Sigmoid colon (tissue), 4 donors: ENCODE measurements around the gene AKAP17A.

ENCODE experiments used
- EP300 ChIP-seq, 4 donors: sonication (generic); formaldehyde crosslinking; IDR thresholded peaks; one replicate each; pipeline ENCODE4 v1.6.1; 2017; ENCODE audit warnings: antibody characterized with exemption in 4 of 4
- POLR2A ChIP-seq, 2 donors: fragments of 450-650 bp; IDR thresholded peaks; one replicate each; pipeline ENCODE4 v1.6.1; 2016; ENCODE audit warnings: antibody characterized with exemption in 2 of 2, mild to moderate bottlenecking in 2 of 2, moderate library complexity in 2 of 2
- POLR2AphosphoS5 ChIP-seq, 4 donors: sonication (generic); formaldehyde crosslinking; IDR thresholded peaks; one replicate each; pipeline ENCODE4 v1.6.1; 2017; ENCODE audit warnings: antibody characterized with exemption in 4 of 4
- TF ChIP-seq, protein P1 (sequence below), 4 experiments: fragments of 450-650 bp in 3 of 4; fragments of 200-600 bp in 1 of 4; IDR thresholded peaks; one replicate each; pipeline ENCODE4 v1.5.1; 2016 to 2019; ENCODE audit warnings: antibody characterized with exemption in 4 of 4, mild to moderate bottlenecking in 3 of 4, moderate library complexity in 2 of 4

DNA sequence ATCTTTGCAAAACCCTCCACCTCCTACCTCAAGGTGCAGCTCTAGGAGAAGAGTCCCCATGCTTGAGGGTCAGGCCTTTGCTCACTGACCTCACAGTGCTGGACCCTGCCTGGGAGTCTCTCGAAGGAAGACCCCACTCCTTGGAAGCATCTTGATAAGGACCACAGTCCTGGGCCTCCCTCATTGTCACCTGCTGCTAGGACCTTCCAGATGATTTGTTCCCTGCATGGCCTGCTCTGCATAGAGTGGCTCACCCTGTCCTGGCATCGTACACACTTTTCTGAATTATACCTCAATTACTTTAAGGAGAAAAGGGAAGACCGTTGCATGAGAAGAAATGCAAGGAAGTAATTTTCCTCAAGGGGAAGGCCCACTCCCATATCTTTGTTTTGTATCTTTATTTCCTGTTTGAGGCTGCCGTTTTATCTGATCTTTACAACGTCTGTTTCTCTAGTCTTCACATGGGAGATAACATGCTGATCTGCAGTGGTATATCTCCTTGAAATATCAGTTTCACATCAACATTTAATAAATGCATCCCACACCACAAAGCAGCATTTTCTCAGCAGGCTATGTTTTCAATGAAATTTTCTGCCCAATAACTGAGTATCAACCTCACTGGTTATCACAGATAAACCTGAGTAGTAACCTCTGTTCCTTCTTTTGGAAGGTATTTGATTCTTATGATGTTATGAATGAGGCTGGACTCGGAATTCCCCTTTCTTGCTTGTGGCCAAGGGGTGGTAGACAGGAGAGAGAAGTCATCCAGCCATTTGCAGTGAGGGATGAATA lies 15.0 kb upstream of the AKAP17A start:
- TF ChIP-seq, protein P1, sequence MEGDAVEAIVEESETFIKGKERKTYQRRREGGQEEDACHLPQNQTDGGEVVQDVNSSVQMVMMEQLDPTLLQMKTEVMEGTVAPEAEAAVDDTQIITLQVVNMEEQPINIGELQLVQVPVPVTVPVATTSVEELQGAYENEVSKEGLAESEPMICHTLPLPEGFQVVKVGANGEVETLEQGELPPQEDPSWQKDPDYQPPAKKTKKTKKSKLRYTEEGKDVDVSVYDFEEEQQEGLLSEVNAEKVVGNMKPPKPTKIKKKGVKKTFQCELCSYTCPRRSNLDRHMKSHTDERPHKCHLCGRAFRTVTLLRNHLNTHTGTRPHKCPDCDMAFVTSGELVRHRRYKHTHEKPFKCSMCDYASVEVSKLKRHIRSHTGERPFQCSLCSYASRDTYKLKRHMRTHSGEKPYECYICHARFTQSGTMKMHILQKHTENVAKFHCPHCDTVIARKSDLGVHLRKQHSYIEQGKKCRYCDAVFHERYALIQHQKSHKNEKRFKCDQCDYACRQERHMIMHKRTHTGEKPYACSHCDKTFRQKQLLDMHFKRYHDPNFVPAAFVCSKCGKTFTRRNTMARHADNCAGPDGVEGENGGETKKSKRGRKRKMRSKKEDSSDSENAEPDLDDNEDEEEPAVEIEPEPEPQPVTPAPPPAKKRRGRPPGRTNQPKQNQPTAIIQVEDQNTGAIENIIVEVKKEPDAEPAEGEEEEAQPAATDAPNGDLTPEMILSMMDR (IDR thresholded peaks at IDR 0.05) = no peak
- TF ChIP-seq POLR2AphosphoS5 (IDR thresholded peaks at IDR 0.05) (no peak), POLR2A (IDR thresholded peaks at IDR 0.05) (no peak), EP300 (IDR thresholded peaks at IDR 0.05) (no peak)
